Measurements from ENCODE around the gene PIK3AP1.
"Not testable (repeated sequence)": the region's sequence is repeated elsewhere in the genome, so short reads cannot be mapped to it uniquely, and the experiment has no call there.

The PIK3AP1 gene

GRCh38 chr10:96576277-96576980 lies 143.9 kb downstream of the PIK3AP1 start:
- DNase-seq (ENCODE audit: low read depth), result no peak

- not testable (repeated sequence) for DNase-seq (ENCODE audit: low read depth)
Observed at GRCh38 chr10:96574564-96574963, 145.8 kb downstream of the PIK3AP1 start.

GRCh38 chr10:96573036-96573435 lies 147.3 kb downstream of the PIK3AP1 start:
- no peak for DNase-seq (ENCODE audit: low read depth)

- no peak for DNase-seq (ENCODE audit: low read depth)
Observed at GRCh38 chr10:96570983-96571964, 149.0 kb downstream of the PIK3AP1 start.

GRCh38 chr10:96570511-96570910 lies 149.8 kb downstream of the PIK3AP1 start:
- DNase-seq (ENCODE audit: low read depth), result no peak

GRCh38 chr10:96568402-96568801 lies 151.9 kb downstream of the PIK3AP1 start:
- no peak for DNase-seq (ENCODE audit: low read depth)

GRCh38 chr10:96565774-96566173 lies 154.5 kb downstream of the PIK3AP1 start:
- DNase-seq (ENCODE audit: low read depth), result no peak

GRCh38 chr10:96560966-96561887 lies 159.1 kb downstream of the PIK3AP1 start:
- no peak for DNase-seq (ENCODE audit: low read depth)

GRCh38 chr10:96560489-96560888 lies 159.8 kb downstream of the PIK3AP1 start:
- DNase-seq (ENCODE audit: low read depth), result no peak

- DNase-seq (ENCODE audit: low read depth), result no peak
Observed at GRCh38 chr10:96556003-96556402, 164.3 kb downstream of the PIK3AP1 start.

GRCh38 chr10:96555330-96555729 lies 165.0 kb downstream of the PIK3AP1 start:
- no peak for DNase-seq (ENCODE audit: low read depth)

- DNase-seq (ENCODE audit: low read depth), result no peak
Observed at GRCh38 chr10:96548589-96548988, 171.7 kb downstream of the PIK3AP1 start.

GRCh38 chr10:96545558-96545957 lies 174.8 kb downstream of the PIK3AP1 start:
- DNase-seq (ENCODE audit: low read depth), result not testable (repeated sequence)

Measured in CMK (cell line).